GM12875 (cell line): ENCODE measurements around the gene REV3L.

Source experiments
- H3K4me3 ChIP-seq: one replicate; pipeline ENCODE4 v1.5.1; 2011; ENCODE audit warnings: low read depth, low read length, control low read depth
- TF ChIP-seq, protein P1 (sequence below): IDR thresholded peaks from 2 replicates; pipeline ENCODE4 v1.5.1; 2011; ENCODE audit warnings: low read depth, mild to moderate bottlenecking, control low read depth, inconsistent platforms, low read length, moderate library complexity, borderline replicate concordance; ENCODE audit not compliant: insufficient read depth

Gene REV3L

GRCh38 chr6:111423960-111424846, 58.8 kb downstream of the REV3L start:
- no peak overlapping the region for H3K4me3 ChIP-seq

DNA sequence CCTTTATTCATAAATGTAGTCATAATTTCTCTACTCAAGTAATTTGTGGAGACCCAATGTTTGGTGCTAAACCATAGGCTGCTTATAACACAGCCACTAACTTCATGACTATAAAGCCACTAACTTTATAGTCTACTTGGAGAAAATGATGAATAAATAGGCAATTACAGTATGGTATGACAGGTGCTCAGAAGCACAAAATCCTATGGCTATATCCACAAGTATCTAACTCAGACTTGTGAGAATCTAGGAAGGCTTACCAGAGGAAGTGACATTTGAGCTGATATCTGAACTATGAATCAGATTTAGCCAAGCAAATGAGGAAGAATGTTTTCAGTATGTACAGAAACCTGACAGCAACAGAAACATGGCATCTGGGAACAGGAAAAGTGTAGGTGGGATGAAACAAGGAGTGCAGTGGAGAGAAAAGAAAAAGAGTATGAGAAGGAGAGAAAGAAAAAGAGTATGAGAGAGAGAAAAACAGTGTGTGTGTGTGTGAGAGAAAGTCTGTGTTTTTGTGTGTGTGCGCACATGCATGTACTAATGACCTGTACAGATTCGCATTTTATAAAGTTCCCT, 59.9 kb downstream of the REV3L start:
- H3K4me3 ChIP-seq: no peak overlapping the region
- TF ChIP-seq, protein P1, sequence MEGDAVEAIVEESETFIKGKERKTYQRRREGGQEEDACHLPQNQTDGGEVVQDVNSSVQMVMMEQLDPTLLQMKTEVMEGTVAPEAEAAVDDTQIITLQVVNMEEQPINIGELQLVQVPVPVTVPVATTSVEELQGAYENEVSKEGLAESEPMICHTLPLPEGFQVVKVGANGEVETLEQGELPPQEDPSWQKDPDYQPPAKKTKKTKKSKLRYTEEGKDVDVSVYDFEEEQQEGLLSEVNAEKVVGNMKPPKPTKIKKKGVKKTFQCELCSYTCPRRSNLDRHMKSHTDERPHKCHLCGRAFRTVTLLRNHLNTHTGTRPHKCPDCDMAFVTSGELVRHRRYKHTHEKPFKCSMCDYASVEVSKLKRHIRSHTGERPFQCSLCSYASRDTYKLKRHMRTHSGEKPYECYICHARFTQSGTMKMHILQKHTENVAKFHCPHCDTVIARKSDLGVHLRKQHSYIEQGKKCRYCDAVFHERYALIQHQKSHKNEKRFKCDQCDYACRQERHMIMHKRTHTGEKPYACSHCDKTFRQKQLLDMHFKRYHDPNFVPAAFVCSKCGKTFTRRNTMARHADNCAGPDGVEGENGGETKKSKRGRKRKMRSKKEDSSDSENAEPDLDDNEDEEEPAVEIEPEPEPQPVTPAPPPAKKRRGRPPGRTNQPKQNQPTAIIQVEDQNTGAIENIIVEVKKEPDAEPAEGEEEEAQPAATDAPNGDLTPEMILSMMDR: no peak

More at GRCh38 chr6:111423960-111424846, 58.8 kb downstream of the REV3L start:
- TF ChIP-seq, protein P1: no peak

- no peak overlapping the region for H3K4me3 ChIP-seq
- TF ChIP-seq, protein P1: no peak
These were observed 63.9 kb downstream of the REV3L start for GRCh38 chr6:111418971-111419693.

GRCh38 chr6:111417946-111418345, 65.1 kb downstream of the REV3L start:
- H3K4me3 ChIP-seq: no peak overlapping the region
- TF ChIP-seq, protein P1: no peak

GRCh38 chr6:111417181-111417585, 65.8 kb downstream of the REV3L start:
- TF ChIP-seq, protein P1: no peak
- H3K4me3 ChIP-seq: no peak overlapping the region

DNA sequence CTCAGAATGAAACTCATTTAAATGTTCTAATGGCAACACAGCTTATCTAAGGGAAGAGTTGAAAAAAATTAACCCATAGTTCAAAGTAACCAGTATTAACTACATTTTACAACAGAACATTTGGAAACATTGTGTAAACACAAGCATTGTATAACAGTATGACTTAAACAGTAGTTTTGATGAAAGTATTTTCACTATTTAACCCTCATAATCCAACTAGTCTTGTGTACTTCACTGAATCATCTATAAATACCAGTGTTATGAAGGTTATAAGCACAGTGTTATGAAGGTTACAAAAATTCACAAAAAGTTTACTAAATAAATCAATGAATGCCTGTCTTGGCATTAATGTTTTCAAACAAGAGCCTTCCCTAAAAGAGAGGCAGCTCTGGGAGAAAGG, 66.5 kb downstream of the REV3L start:
- TF ChIP-seq, protein P1: no peak

More for the DNA sequence above, 66.5 kb downstream of the REV3L start:
- H3K4me3 ChIP-seq: no peak overlapping the region
